HT1080 (cell line): ENCODE results near the gene SH3PXD2B. TPM values are rescaled to one million over a fixed set of nuclear protein-coding genes. Genes with fewer than 3 reads are reported as not detected.
A peak's percentile ranks its signal among the peaks of the same experiment; 100 is the strongest.
"Not testable (repeated sequence)": the region's sequence is repeated elsewhere in the genome, so short reads cannot be mapped to it uniquely, and the experiment has no call there.

Source experiments
- DNase-seq: peaks from one replicate; pipeline ENCODE4 v3.0.0-alpha.2; 2015; ENCODE audit warnings: low read depth
- total RNA-seq: library from RNA; depleted of rRNA; stranded (reverse); fragments of >200 nt; shearing (Covaris generic); gene quantifications from 2 replicates; pipeline ENCODE4 v1.2.3, GENCODE V29; 2014

The SH3PXD2B gene
- total RNA-seq, 1 experiment from 2014 or later: 6.4 TPM

DNA sequence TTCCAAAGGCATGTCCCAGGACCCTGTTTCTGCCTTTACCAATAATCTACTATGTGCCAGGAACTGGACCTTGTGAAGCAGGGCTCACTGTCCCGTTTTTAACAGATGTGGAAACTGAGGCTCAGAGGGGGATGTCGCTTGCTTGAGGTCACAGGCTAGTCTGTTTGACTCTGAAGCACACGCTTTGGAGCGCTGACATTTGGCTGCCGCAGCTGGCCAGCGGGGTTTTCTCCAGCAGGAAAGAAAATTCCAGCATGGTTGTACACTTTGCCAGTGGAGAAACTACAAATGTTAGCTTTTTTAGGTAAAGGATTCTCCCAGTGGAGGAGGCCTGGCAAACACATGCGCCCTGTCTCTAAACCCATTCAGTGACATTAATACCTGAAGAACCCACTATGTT is 50.5 kb downstream of the SH3PXD2B start:
- DNase-seq: no peak

DNA sequence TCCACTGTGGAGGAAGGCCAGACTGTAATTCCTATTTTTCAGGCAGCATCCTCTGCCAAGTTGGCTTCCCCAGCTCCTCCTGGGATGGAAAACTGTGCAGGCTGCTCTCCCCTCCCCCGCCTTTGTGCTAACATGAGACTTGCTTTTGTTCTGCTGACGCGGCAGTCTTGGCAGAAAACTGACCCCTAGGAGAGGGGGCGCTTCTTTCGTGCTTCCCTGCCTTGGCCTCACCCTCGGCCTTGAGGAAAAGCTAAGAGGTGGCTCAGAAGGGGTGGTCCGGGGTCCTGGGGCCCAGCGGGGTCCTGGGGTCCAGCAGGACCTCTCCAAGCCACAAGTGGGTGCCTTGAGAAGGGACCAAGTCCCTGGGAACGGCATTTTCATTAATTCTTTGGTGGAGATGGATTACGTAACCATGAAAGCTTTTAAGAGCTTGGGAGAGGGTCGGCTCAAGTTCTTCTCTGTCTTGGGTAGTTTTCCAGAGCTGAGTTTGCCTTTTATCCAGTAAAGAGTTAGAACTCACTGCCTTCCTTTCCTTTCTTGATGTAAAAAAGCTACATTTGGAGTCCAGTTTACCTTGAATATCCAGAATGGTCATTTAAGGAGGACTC is 51.0 kb downstream of the SH3PXD2B start:
- no peak for DNase-seq

DNA sequence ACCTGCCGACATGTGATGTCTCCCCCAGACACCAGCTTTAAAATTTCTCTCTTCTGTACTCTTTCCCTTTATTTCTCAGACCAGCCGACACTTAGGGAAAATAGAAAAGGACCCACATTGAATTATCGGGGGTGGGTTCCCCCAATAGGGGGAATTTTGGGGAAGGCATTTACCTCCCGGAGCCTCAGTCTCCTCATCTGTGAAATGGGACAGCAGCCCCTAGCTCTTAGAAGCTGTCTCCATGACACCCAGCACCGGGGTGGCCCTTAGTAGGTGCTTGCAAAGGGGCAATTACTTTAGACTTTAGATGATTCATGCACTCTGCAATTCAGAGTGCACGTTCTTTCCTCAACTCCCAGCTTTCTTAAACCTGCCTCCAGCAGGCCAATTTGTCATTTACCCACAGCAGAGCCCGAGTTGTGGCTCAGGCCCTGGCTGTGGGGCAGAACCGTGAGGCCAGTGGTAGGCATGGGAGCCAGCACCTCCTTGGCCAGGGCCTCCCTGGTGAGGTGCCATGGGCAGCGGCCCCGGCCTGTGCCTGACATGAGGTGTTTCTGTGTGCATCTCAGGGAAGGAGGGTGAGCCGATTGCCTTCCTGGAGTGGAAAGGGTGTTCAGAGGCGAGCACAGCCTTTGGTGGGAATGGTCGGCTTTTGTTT is 51.7 kb downstream of the SH3PXD2B start:
- DNase-seq: no peak

DNA sequence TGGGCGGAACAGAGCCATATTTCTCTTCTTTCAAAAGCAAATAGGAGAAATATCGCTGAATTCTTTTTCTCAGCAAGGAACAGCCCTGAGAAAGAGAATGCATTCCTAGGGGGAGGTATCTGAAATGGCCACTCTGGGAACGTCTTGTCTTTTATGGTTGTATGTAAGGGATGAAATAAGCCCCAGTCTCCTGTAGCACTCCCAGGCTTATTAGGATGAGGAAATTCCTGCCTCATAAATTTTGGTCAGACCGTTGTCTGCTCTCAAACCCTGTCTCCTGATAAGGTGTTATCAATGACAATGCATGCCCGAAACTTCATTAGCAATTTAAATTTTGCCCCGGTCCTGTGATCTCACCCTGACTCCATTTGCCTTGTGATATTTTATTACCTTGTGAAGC is 52.3 kb downstream of the SH3PXD2B start:
- not testable (repeated sequence) for DNase-seq

DNA sequence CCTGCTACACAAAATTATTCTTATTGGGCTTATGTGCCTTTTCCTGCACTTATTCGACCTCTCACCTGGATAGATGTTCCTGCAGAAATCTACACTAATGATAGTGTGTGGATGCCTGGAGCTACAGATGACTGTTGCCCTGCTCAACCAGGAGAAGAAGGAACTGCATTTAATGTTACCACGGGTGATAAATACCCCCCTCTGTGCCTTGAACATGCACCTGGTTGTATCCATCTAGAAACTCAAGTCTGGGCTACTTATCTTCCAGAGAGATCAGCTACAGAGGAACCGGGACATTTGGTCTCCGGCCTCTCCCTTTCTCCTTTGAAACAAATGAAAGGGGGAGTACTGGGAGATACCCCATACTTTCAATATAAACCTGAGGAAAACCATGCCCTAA is 54.5 kb downstream of the SH3PXD2B start:
- DNase-seq: no peak

DNA sequence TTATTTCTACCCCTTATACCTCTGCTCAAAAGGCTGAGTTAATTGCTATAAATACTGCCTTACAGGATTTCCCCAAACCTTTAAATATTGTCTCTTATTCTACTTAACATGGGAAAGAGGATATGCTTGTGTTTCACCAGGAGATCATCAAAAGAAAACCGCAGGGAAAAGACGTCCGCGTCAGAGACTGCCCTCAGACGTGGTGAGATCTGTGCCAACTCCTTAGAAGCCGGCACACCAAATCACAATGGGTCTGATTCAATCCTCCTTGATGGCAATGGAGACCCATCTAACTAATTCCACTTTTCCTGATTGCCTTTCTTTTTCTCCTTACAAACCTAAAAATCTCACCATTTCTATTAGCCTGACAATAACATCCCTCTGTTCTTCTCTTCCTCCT is 55.0 kb downstream of the SH3PXD2B start:
- DNase-seq: peak; percentile 59

DNA sequence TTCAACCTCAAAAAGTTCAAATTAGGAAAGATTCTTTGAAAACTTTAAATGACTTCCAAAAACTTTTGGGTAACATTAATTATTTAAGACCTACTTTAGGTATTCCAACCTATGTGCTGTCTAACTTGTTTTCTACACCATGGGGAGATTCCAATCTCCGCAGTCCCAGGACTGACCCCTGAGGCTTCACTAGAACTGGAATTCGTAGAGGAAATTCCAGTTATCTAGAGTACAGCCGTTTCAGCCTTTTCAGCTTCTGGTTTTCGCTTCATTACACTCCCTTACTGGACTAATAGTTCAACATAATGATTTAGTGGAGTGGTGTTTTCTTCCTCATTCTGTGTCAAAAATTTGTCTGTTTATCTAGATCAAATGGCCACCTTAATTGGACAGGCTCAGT is 55.7 kb downstream of the SH3PXD2B start:
- not testable (repeated sequence) for DNase-seq

DNA sequence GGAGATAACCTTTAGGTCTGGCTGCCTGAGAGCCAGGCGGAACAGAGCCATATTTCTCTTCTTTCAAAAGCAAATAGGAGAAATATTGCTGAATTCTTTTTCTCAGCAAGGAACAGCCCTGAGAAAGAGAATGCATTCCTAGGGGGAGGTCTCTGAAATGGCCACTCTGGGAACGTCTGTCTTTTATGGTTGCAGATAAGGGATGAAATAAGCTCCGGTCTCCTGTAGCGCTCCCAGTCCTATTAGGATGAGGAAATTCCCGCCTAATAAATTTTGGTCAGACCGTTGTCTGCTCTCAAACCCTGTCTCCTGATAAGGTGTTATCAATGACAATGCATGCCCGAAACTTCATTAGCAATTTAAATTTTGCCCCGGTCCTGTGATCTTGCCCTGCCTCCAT is 57.3 kb downstream of the SH3PXD2B start:
- DNase-seq: not testable (repeated sequence)

DNA sequence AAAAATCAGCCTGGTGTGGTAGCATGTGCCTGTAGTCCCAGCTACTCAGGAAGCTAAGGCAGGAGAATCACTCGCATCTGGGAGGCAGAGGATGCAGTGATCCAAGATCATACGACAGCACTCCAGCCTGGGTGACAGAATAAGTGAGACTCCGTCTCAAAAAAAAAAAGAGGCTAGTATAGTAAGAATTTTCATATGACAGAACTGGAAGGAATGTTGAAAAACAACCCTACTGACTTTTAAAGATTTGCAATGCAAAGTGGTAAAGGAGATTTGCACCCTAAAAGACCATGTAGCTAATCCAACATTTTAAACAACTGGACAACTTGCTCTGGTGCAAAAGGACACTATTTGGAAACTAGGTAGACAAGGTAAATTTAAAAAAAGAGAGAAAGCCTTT is 58.1 kb downstream of the SH3PXD2B start:
- no peak for DNase-seq

DNA sequence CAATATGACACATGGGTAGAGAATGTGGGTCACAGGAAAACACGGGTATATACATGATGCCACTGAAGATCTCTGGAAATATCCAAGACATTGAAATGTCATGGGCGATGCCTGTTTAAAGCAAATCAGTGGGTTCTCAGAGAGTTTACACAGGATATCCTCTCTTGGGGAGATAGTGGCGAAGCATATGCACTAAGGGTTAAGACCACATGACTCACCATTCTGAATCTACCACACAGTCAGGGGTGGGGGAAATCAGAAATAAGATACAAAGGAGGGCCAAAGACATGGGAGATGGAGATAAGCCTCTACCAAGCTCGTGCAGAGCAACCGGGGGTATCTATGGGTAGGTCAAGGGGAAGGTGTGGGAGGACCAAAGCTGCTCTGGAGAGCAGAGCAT is 58.8 kb downstream of the SH3PXD2B start:
- peak; percentile 63 for DNase-seq

DNA sequence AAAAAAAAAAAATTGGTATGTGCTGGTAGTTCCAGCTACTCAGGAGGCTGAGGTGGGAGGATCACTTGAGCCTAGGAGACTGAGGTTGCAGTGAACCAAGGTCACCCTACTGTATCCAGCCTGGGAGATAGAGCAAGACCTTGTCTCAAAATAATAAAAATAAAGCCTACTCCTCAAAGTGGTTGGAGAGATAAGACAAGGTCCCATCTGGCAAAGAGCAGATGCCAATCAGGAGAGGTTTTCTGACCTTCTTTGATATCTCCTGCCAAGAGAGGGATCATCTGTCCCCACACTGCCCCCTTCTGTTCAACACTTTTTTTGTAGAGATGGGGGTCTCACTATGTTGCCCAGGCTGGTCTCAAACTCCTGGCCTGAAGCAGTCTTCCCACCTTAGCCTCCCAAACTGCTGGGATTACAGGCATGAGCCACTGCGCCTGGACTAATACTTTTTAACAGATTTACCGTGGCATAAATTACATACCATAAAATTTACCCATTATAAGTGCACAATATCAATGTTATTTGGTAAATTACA is 64.7 kb downstream of the SH3PXD2B start:
- no peak for DNase-seq

DNA sequence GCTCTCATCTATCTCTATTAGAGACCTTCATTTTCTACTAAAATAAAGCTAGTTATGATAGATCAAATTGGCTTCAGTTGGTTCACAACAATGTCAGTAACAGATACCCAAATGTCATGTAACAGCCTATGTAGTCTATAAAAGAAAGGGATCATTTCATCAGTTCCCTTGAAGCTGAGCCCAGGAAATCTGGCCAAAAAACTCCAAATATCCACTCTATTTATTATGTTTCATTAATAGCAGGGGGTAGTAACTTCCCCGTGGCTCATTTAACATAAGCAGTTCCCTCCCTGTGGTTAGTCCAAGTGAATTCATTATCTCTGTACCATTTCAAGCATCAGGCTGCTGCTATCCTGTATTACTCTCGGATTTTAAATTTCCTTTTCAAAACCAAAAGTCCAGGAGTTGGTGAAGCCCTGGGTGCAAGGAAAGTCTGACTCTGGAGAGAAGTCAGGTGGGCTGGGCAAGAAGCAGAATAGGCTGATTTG is 66.0 kb downstream of the SH3PXD2B start:
- no peak for DNase-seq

DNA sequence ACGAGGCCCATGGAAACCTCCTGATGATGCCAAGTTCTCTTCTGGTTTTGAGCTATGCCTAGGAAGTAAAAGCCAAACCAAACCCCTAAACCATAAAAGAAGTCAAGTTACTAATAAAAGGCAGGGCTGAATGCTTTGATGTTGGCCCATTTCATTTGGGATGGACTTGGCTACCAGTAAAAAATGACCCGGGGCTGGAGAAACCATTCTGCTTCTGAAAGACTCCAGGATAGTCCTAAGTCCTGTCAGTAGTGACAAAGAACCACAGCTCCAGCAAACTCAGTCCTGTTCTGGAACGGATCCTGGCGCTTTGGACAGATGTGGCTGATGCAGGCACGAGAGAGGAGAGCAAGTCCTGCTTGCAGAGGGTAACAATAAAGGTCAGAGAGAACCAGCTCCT is 68.6 kb downstream of the SH3PXD2B start:
- no peak for DNase-seq

DNA sequence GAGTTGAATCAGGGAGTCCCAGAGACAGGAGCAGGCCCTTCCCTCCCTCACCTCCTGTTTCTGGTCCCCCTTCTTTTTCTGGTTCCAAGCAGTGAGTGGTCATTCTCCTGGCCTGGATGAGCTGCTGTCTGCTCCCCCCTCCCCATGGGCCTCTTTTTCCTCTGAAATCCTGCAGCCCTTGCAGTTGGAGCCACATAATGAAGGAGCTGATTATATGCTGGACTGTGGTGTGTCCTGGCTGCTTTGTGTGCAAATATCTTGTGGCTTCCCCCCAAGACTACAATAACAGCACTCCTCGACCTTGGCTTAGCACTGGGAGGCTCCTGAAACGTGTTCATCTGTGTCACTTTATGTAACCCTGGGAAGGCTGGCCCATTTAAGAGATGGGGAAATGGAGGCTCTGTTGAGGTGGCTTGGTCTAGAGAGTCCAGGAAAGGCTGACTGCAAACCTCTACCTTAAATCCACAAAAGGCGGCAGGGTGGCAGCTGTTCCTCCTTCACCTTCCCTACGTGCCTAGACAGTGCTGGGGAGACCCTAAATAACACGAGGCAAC is 69.2 kb downstream of the SH3PXD2B start:
- DNase-seq: no peak

DNA sequence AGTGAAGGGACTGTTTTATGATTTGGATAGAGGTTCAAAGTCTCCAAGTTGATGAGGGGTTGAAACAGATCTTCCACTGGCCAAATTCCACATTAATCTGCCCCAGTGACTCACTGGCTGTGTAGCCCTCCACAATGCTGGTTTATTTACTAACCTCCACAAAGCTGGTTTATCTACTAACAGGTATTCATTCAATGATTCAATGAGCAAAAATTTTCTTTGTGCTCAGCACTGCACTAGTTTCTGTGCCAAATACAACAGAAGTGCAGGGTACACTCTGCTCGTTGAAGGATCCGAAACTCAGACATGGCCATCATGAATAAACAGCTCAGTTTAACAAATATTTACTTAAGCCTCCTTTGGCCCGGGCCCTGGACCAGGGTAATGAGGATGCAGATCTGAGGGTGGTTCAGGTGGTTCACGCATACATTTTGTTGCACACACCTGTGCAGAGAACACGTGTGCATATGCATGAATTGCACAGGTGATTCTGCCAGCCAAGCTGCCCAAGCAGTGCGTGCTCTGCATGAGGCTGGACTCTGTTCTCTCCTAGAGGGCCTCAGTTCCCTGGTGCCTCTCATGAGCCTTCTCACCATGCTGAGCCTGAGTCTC is 71.0 kb downstream of the SH3PXD2B start:
- DNase-seq: peak; percentile 42

DNA sequence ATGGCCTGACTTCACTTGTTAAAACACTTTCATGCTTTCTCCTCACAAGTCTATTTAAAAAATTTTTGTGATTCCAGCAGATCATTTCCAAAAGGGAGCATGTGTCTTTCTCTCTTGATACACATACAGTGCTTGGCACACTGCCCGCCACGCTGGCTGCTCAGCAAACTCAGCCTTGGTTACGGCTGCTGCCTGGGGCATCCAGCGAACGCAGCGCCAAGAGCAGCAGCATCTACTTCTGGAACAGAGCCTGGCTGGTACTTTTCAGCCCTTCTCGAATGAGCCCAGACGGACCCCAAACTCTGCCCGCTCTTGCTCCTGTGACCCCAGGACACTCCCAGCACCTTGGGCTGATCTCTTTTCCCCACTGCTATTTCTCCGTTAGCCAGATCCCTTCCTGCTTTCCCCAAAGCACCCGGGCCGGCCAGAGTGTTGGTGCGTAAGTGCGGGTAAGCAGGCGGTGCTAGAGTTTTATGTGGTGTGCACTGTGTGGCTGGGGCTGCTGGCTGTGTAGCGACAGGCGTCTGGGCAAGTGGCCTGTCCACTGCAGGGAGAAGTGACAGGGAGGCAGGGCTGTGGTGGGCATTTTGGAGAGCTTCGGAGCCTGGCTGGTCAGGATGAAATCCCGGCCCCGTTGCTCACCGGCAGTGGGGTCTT is 73.2 kb downstream of the SH3PXD2B start:
- no peak for DNase-seq

DNA sequence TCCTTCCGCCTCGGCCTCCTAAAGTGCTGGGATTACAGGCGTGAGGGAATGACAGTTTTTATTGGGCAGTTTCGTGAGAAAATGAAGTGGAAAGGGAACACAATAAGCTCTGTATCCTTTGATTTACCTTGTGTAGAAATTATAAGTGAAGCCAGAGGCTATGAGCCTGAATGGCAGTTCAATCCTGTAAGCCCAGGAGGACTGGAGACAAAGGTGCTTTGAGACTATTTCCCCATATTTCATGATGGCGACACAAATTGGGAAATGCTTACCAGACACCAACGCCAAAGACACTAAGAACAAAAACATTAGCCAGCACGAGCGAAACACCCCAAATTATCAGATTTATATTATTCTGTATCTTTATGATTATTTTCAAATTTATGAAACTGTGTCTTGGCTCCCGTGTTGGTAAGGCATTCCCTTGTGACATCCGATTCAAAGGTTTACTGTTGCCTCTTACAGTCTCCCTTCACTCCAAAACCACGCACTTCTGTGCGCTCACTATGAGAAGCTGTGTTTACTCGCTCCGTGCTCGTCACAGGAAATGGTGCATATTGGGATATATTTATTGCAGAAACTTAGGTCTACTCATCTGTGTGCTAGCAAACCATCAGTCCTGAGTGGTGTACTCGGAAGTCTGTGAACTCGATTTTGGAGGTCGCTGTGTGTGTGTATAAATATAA is 73.9 kb downstream of the SH3PXD2B start:
- no peak for DNase-seq

DNA sequence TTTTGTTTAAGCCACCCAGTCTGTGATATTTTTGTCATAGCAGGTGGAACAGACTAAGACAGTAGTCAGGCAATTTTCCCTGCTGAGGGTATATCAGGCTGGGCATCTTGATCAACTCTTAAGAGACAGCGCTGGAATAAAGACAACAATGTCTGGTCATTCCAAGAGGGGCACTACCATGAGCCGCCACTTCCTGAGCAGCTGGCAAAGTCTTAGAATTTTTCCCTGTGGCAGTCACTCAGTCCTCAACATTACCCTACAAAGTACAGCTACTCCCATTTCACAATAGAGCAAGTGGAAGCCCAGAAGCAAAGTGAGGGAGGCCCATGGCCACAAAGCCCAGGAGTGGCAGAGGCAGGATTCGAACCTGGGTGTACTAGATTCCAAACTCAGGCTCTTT is 74.8 kb downstream of the SH3PXD2B start:
- no peak for DNase-seq

DNA sequence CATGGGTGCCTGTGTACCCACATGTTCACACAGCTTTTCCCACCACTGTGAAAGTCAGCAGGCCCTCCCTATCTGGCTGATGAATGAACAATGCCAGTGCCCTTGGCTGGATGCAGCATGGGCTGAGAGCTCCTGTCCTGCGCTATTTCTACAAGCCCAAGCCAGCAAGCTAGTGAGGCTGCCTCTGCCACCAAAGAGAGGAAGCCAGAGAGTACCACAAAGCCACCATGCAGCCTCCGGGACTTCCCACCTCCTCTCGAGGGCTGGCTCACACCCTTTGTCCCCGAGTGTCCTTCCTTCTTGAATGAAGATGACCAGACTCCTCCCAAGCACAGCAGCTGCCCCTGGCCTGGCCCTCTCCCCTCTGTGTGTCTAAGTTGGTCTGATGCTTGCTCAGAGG is 76.5 kb downstream of the SH3PXD2B start:
- no peak for DNase-seq

DNA sequence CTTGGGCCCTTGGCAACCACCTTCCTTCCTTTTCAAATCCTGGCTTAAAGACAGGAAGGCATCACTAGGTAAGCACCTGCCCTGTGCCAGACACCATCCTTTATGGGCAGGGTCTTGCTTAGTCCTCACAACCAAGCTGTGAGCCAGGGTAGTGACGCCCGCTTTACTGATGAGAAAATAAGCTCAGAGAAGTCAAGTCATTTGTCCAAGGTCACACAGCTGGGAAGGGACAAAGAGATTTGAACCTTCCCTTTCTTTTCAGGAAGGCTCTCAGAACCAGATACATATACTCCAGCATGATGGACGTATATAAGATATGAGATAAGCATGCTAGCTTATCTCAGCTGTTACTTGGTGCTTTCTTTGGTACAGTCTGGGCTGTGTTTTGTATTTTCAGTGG is 76.9 kb downstream of the SH3PXD2B start:
- DNase-seq: no peak

DNA sequence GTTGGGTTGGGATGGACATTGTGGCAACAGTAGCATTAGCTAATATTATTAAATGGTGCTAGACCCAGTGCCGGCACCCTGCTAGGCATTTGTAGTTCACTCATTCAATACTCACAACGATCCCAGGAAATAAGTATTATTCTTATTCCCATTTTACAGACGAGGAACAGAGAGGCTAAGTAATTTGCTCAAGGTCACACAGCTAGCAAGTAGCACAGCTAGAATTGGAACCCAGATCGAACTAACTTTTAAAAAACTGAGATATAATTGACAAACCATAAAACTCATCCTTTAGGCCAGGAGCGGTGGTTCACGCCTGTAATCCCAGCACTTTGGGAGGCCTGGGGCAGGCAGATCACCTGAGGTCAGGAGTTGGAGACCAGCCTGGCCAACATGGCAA is 79.5 kb downstream of the SH3PXD2B start:
- no peak for DNase-seq
